EL (cell line): ENCODE data around the gene FBXL4.

Source experiments
- DNase-seq: peaks from one replicate; pipeline ENCODE4 v3.0.0-alpha.2; 2016

The FBXL4 gene

DNA sequence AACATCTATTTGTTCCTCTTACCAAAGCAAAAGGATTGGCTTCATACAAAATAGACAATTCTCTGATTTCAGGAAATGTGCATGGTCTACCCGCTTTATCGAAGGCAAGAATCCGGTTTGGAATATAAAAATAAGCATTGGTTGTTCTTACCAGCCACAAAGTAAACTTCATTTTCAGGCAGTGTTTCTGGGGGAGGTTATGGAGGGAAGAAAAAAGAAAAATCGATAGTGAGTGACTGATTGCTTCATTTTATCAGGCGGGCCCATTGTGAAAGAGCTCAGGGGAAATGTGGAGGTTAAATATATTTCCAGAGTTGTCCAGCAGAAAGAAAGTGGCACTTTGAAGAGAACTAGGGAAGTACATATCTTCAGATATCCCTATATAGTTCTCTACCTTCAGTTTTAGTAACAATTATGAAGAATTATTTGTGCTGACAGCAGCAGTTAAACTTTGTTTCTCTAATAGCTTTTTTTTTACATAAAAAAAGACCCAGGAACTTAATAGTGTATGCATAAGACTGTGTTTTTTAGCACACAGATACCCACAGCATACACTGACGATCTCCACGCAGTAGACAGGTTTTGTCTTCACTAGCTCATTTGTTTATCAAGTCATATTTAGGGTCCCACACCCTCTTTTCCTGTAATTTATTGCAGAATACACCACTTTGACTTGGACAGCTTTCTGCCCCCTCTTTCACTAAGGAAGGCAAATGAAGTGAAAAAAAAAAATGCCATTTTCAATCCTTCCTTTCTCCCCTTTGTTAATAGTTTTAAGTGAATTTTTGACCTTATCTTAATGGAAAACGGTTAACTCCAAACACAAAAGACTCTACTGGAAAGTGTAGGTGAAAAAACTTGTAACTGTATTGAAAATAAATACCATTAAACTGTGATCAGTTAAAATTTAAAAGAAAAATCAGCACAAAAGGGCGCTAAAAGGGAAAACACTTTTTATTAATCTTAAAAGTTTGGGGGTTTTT is 110.5 kb downstream of the FBXL4 start:
- no peak for DNase-seq

DNA sequence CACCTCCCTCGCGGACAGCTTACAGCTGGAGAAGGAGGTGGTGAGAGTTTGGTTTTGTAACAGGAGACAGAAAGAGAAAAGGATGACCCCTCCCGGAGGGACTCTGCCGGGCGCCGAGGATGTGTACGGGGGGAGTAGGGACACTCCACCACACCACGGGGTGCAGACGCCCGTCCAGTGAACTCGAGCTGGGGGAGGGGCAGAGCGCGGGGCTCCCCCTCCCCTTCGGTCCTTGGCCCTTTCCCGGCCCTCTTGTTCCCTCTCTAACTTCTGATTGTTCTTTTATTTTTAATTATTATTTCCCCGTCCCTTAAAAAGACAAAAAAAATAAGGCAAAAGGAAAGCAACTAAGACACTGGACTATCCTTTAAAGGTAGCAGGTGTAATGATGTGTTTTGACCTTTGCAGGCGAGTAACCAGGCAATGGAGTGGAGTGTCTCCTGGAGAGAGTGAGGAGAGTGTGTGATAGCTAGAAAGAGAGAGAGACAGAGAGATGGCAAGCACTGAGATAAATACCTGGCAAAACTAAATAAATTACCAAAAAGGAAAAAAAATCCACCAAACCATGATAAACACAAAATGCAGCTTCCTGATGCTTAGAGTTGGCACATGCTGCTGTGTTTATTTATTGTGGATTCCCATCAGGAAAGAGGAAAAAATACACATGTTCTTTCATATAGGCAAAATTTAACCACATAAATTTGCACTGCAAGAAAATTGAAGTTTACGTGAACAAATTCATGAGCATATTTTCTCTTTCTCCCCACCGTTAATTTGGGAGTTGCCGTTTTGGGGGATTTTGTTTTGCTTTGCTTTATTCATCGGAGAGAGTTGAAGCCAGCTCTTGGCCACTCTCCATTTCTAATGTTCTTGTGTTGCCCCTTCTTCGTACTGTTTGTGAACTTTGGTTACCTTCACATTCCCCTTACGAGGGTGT is 111.5 kb downstream of the FBXL4 start:
- no peak for DNase-seq

DNA sequence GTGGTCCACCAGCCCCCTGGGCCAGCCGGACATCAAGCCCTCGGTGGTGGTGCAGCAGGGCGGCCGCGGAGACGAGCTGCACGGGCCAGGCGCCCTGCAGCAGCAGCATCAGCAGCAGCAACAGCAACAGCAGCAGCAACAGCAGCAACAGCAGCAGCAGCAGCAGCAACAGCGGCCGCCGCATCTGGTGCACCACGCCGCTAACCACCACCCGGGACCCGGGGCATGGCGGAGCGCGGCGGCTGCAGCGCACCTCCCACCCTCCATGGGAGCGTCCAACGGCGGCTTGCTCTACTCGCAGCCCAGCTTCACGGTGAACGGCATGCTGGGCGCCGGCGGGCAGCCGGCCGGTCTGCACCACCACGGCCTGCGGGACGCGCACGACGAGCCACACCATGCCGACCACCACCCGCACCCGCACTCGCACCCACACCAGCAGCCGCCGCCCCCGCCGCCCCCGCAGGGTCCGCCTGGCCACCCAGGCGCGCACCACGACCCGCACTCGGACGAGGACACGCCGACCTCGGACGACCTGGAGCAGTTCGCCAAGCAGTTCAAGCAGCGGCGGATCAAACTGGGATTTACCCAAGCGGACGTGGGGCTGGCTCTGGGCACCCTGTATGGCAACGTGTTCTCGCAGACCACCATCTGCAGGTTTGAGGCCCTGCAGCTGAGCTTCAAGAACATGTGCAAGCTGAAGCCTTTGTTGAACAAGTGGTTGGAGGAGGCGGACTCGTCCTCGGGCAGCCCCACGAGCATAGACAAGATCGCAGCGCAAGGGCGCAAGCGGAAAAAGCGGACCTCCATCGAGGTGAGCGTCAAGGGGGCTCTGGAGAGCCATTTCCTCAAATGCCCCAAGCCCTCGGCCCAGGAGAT is 112.4 kb downstream of the FBXL4 start:
- no peak for DNase-seq

DNA sequence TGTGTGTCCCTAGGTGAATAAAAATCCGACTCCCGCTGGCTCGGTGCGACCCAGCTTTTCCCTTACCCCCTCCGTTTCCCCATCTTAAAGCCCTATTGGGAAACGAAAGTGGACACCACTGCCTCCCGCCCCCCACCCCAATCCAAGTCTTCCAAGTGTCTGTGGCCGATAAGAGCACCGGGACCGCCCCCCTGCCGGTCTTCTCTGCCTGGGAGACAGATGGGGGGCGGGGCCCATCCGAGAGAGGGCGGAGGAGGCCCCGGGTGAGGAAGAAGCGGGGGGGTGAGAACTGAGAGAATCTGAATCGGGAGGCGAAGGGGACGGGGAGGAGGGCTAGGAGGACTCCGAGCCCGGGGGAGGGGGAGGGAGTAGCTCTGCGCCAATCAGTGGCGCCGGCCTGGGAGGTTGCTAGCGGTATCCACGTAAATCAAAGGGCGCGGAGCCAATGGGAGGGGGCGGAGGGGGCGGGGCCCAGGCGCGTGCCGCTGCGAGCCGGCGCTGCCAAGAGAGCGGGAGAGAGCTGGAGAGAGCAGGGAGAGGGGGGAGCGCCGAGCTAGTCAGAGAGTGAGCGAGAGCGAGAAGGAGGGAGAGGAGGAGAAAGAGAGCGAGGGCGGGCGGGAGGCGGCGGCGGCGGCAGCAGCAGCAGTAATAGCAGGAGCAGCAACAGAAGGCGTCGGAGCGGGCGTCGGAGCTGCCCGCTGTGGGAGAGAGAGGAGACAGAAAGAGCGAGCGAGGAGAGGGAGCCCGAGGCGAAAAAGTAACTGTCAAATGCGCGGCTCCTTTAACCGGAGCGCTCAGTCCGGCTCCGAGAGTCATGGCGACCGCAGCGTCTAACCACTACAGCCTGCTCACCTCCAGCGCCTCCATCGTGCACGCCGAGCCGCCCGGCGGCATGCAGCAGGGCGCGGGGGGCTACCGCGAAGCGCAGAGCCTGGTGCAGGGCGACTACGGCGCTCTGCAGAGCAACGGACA is 113.4 kb downstream of the FBXL4 start, which contains the start of gene POU3F2:
Gene POU3F2 (plus strand): TSS at position 515 of the 972 bp plus-strand sequence. CDS start 300 bp downstream, at position 815.
- DNase-seq = peak; percentile 88

DNA sequence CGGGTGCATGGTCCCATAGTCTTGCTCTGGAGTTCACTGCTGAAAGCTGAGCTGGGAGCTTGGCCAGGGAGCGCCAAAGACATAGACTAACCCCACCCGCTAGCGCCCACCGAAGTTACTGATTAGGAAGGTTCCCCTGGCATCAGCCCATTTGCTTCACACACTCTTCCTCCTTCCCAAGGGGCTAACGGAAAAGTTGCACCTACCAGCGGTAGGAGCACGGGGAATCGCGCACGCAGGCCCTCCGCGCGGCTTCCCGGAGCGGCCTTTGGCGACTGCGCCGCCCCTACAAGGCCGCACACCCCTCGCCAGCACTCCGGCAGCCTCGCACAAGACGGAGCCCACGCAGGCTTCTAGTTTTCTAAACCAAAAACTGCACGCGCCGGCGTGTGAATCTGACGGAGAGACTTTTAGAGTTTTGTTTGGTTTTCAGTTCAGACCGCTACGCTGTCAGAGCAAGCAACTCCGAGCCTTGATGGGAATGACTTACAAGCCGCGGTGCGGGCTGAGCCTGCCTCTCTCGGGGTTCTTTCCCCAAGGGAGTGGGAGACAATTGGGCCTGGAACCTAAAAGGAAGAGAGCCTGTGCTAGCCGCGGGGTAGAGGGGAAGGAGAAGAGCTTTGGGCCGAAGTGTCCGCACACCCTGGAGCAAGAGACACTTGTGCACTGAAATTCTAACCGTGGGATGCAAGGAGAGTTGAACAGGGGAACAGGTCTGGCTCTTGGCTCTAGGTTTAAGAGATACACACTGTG is 114.3 kb downstream of the FBXL4 start:
- peak; percentile 37 for DNase-seq

DNA sequence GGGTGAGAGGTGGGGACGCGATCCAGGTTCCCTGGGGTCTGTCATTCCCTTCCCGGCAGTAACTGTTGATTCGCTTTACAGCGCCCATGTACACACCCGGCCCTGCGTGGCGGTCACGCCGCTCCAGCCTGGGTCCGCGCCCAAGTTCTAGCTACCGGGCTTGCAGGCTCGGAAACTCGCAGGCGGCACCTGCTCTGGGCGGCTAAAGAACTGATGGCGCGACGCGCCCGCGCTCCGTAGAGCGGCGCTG is 114.8 kb downstream of the FBXL4 start:
- peak; percentile 39 for DNase-seq

DNA sequence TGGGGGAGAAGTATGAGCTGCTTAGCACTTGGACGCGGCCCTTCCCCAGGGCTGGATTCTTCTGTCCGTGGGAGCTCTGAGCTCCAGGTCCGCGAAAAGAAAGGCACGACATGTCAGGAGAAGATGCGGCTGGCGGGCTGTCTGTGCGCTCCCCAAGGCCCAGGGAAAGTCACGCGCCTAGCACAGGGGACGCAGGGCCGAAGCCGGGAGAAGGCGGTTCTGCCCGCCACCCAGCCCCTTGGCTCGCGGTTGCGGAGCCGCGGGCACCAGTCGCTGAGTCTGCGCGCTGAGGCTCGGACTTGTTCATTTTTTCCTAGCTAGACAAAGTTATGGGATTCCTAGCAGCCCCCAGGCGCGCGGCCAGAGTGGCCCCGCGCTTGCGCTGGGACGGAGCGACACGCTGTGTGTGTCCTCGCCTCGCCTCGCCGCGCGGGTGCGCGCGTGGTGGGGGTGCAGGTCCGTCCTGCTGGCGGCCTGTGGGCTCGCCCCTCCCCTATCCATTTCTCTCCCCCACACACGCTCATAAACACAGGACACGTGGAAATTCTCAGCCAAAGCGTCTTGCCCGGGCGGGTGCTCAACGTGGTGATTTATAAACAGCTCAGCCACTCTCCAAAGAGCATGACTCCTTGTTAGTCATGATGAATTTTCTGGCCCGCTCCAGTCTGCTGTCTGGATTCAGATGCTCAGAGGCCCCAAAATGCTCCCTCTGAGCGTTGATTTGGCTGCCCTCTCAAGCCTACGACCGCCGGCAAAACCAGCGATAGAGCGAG is 115.3 kb downstream of the FBXL4 start:
- DNase-seq = peak; percentile 62

DNA sequence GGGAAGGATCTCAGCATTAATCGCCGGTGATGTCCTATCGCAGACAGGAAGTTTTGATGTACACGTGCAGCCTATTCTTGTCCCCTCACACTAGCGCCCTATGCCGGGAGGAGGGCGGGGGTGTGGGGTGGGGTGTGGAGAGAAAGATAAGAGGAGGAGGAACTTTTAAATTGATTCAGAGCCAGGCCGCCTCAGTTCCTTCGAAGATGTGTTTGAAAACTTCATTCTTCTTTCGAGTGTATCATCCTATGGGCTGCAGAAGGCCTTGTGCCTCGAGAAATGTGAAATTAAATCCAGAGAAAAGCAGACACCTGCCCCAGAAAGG is 115.8 kb downstream of the FBXL4 start:
- DNase-seq = no peak

DNA sequence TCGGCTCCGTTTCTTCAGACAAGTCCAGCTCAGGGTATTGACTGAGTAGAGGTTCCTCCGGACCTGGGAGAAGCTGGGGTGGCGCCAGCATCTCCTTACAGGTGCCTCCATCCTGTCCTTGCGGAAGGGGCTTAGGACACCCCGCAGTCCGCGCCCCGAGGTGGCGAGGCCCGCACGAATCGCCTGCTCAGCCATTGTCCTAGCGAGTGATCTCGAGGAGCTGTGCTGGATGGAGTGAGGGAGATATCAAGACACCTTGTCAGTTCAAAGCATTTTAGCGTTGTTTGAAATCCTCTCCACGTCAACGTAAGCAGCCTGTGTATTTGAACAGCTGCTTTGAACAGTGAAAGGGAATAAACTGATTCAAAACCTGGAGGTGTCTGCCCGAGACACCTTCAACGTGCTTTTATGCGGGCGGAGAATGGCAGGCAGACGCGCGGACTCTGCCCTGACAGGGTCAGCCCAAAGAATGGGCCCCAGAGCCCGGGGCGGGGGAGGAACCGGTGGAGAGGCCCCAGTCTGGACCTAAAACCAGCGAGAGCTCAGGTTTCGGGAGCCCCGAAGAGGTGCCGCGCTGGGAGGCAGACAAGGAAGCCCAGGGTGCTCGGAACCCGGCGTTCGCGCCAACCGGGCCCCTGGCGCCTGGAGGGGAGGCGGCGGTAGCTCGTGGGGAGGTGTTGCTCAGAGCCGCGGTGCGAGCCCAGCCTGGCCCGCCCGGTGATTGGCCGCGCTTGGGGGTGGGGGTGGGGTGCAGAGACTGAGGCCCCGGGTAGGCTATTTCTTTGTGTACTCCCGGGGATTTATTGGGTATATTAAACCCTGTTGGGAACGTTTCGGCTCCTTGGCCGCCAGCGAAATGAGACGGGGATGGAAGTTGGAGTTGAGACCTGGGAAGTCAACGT is 116.4 kb downstream of the FBXL4 start:
- no peak for DNase-seq

DNA sequence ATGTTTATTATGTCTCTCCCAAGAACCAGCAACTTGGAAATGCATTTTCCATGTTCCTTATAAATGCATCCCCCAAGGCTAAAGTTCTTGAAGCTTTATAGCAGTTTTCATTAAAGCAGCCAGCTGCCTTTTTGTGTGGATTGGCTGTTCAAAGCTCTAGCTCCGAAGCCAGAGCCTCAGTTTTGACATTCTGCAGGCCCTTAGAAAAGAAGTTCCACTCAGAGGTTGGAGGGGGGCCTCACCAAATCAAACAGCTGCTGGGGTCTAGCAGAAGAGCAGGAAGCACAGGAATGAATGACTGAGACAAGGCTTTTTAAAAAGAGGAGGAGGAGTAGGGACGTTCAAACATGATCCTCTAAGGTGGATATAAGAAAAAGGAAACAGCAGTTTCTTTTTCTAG is 117.6 kb downstream of the FBXL4 start:
- DNase-seq = no peak

DNA sequence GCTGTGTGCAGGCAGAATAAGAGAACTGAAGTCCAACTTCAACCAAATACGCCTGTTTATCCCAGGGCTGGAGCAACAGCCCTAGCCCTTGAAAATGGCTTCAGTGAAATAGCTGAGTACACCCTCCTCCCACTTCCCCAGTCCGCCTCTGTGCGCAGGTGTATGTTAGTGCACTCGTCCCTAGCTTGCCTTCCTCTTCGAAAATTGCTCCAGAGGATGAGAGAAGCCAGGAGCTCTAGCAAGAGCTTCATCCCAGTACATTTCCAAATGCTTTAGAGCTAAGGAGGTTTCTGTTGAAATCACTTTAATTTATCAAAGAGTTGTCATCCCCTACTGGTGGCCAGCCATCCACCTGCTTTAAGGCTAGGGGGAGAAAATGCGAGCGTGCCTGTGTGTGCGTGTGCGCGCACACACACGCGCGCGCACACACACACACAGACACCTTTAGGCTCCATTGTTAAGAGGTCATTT is 118.8 kb downstream of the FBXL4 start:
- no peak for DNase-seq

DNA sequence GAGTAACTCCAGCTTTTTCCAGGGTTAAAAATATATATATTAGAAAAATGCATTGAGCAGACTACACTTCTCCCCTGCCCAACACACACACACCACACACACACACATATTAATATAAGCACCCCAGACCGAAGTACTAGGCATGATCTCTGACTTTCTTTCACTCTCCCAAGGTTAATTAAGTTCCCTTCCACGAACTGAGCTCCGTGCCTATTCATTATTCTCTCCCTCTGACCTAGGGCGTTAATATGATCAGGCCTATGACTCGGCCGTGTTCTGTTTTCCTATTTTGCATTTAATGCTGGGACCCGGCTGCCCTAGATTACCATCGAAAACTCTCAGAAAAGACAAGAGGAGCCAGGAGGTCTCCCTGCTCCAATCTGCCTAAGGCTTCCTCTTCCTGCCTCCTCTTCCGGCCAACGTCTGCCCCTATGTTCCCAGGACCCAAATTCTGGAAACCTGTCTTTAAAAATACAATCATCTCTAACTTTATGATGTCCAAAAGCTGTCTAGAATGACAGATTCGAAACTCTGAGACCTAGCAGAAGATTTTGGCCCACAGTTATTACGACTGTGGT is 119.4 kb downstream of the FBXL4 start:
- DNase-seq = no peak

DNA sequence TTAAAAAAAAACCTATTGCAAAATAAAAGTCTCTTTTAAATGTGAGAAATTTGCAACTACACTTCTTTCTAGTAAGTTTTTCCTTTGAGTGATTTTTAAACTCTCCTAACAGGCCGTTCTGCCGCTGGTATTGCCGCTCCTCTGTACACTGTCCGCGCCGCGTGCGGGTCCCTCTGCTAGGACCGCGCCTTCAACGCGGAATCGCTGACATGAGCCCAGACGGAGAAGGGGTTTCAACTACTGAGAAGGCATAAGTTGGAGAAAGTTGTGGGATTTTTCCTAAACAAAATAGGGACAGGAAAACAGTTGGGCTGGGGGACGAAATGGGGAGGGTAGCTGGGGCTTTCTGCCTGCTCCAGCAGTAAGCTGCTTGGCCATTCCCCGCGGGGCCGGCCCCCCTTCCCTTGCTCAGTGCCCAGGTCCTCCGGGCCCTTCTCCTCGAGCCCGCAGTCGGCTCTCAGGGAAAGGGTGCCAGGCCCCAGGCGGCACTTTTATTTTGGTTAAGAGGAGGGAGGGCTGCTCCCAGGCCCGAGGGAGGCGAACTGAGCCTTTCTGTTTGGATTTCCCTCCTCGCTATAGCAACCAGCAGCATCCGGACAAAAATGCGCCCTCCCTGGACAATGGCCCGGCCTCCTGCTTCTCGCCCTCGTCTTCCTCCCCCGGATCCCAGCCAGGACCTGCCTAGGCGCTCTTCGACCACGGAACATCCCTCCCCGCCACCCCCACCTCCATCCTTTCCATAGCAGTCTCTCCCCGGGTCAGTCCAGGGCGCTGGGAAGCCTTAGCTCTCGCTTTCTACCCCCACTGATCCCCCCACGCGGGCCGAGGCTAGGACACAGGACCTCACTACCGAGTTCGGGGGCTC is 120.2 kb downstream of the FBXL4 start:
- no peak for DNase-seq

DNA sequence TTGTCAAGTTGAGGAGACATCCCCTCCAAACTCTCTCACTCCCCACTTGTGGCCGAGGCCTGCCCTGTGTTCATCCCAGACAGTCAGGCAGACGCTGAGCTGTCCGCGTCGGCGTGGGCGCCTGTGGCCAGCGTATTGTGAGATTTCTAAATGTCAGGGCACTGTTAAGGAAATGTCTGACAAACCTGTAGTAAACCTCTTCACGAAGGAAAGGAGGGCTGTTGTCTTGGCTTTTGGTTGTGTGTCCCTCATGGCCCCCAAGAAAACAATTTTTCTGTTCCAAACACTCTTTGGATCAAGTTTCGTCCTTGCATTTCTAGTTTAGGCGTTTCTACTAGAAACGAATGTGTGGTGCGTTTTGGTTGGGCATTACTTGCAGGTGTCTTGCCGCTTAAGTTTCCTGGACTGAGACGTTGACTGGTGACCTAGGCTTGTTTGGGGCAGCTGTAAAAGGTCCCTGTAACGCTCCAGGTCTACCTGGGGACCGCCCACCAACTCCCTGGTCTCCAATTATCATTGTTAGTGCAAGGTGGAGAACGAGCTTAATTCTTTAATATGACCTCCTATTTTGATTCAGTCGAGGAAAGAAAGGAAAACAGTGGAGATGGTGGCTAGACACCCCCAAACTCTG is 122.0 kb downstream of the FBXL4 start:
- no peak for DNase-seq

DNA sequence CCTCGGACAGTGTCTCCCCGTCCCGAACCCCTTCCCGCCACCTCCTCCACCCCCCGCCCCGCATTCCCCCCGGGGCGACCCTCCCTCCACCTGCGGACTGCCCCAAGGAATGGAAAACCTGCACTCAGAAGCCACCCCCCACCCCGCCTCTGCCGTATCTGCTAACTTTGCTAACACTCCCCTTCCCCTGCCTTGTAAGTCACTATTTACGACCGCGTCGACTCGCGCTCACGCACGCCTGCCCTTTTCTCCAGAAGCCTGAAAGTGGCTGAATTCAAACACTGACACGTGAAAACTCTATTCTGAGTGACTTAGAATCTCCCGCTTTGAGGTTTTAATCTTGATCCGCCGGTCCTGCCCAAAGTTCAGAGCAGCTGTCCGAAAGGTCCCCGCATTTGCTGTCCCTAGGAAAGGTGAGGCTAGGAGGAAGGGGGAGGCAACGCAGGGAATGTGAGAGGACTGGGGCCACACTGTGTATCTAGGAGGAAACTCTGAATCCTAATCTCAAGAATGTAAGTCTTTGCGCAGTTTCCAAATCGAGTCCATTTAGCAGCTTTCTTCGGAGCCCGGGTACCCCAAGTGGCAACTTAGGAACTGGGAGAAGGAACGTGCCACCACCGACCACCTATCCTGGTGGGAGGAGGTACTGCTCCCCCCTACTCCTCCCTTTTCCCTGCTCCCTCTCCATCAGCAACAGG is 122.7 kb downstream of the FBXL4 start:
- no peak for DNase-seq
